Transverse colon (tissue), 4 donors: ENCODE measurements around the gene CLDN20. TPM values are rescaled to one million over a fixed set of nuclear protein-coding genes. Genes with fewer than 3 reads are reported as not detected.

Source experiments
- DNase-seq: peaks from one replicate; pipeline ENCODE4 v3.0.0-alpha.2; 2019
- H3K27ac ChIP-seq, 4 donors: fragments of 200-600 bp; sonication (generic); 2 replicates each; pipeline ENCODE4 v1.5.1; 2016 to 2018; ENCODE audit warnings: inconsistent platforms in 4 of 4
- H3K27me3 ChIP-seq: fragments of 200-600 bp; sonication (generic); 2 replicates; pipeline ENCODE4 v1.5.1; 2017; ENCODE audit warnings: inconsistent platforms
- H3K36me3 ChIP-seq, 4 donors: fragments of 200-600 bp; sonication (generic); 2 replicates each; pipeline ENCODE4 v1.5.1; 2017 to 2019; ENCODE audit warnings: inconsistent platforms in 4 of 4
- H3K4me1 ChIP-seq, 4 donors: fragments of 200-600 bp; sonication (generic); 2 replicates each; pipeline ENCODE4 v1.5.1; 2017 to 2020; ENCODE audit warnings: inconsistent platforms in 4 of 4
- H3K4me3 ChIP-seq, 4 donors: fragments of 200-600 bp; sonication (generic); 1 replicate in 1 of 4; 2 replicates in 3 of 4; pipeline versions ENCODE4 v1.5.1 to v1.6.1; 2017 to 2019; ENCODE audit warnings: inconsistent platforms in 4 of 4
- H3K9me3 ChIP-seq, 2 donors: fragments of 200-600 bp; sonication (generic); 2 replicates each; pipeline ENCODE4 v1.5.1; 2017 to 2019; ENCODE audit warnings: inconsistent platforms in 2 of 2
- CTCF ChIP-seq, 5 experiments: fragments of 200-600 bp in 3 of 5; fragments of 450-650 bp in 2 of 5; sonication (generic) in 3 of 5; IDR thresholded peaks; 1 replicate in 2 of 5; 2 replicates in 3 of 5; pipeline ENCODE4 v1.5.1; 2016 to 2017; ENCODE audit warnings: antibody characterized with exemption in 5 of 5, inconsistent platforms in 3 of 5, mild to moderate bottlenecking in 2 of 5, moderate library complexity in 1 of 5
- EP300 ChIP-seq: sonication (generic); formaldehyde crosslinking; IDR thresholded peaks from one replicate; pipeline ENCODE4 v1.6.1; 2017; ENCODE audit warnings: antibody characterized with exemption, low read depth
- POLR2A ChIP-seq: fragments of 450-650 bp; IDR thresholded peaks from one replicate; pipeline ENCODE4 v1.6.1; 2016; ENCODE audit warnings: antibody characterized with exemption, mild to moderate bottlenecking, moderate library complexity
- POLR2AphosphoS5 ChIP-seq, 3 donors: sonication (generic); formaldehyde crosslinking; IDR thresholded peaks; one replicate each; pipeline ENCODE4 v1.6.1; 2016; ENCODE audit warnings: antibody characterized with exemption in 3 of 3
- WGBS, 2 donors: methylation state at CpG; one replicate each; pipeline ENCODE4 v1.1.5; 2018; ENCODE audit warnings: low coverage in 1 of 2; 5-methylcytosine and 5-hydroxymethylcytosine counted together
- in situ Hi-C, 4 donors: fragments of 200-750 bp; cut with MboI; loops; one replicate each; pipeline versions ENCODE4 v1.15.0 to v1.15.1; 2017; ENCODE audit warnings: low sequenced_read_pairs in 3 of 4, low pct_ligation_motif_present in 1 of 4, low pct_unique_long_range_greater_than_20kb in 1 of 4
- intact Hi-C: fragments of 100-400 bp; cut with DNase I; formaldehyde crosslinking; loops from one replicate; pipeline ENCODE4 v1.15.1; 2023; ENCODE audit warnings: low total_unique reads
- total RNA-seq, 4 donors: library from RNA; depleted of rRNA; stranded (reverse); fragments of >200 nt; gene quantifications; one replicate each; pipeline ENCODE4 v1.1.0, GENCODE V29; 2016

The CLDN20 gene
- total RNA-seq, 4 donors from 2014 or later: not detected

- 83 to 100% methylated on average over 1 to 3 of the region's 3 CpGs for WGBS, 2 donors
- H3K9me3 ChIP-seq: no peaks in the 10 kb centered on the region
- in situ Hi-C loops: loop anchor here in 1 of 4 donors (25.0 kb wide), 1 partner anchor 332 kb away; no protein-coding TSS in a partner anchor
- DNase-seq: no peak
- no peak overlapping the region for H3K4me3 ChIP-seq
- H3K27ac ChIP-seq: no peak overlapping the region
- intact Hi-C loops: no loop called here
- no peak for TF ChIP-seq EP300
- TF ChIP-seq CTCF (IDR thresholded peaks at IDR 0.05): no peak
- no peak for TF ChIP-seq POLR2AphosphoS5 (IDR thresholded peaks at IDR 0.05)
- H3K27me3 ChIP-seq: no peaks in the 10 kb centered on the region
- no peaks in the 10 kb centered on the region for H3K36me3 ChIP-seq
- peaks cover 0 to 30% (median 2%) of the 10 kb centered on the region in 4 donors for H3K4me1 ChIP-seq
These were observed 6.0 kb downstream of the CLDN20 start for GRCh38 chr6:155269765-155270164.

DNA sequence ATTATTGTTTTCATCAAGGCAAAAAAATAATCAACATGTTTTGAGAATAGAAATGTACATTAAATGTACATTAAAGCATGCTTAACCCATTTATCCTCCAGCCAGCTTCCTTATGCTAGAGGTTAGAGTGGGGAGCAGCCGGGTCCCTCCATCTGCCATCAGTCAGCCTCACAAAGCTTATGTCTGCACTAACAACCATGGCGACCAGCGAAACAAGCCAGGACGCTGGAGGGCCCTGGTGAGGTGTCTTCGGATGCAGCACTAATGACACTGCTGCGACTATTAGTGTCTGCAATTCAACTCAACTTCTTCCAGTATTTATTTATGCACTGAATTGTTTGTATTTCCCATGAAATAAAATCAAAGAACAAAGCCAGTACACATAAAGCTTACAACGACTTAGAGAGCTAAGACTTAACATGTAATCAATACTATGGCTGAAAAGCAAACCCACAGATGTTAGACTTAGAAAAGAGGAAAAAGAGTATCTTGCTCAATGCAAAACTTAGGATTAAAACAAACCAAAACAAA lies 6.8 kb downstream of the CLDN20 start:
- 89% methylated on average over 4 to 7 of the region's 7 CpGs for WGBS, 2 donors
- Histone ChIP-seq H3K27me3 (no peaks in the 10 kb centered on the region), H3K4me1 (peaks cover 0 to 30% (median 2%) of the 10 kb centered on the region in 4 donors), H3K27ac (peak overlapping the region in 1 of 4 donors; percentile 12), H3K4me3 (no peak overlapping the region), H3K9me3 (no peaks in the 10 kb centered on the region), H3K36me3 (no peaks in the 10 kb centered on the region)
- TF ChIP-seq POLR2A: no peak
- TF ChIP-seq CTCF (IDR thresholded peaks at IDR 0.05): no peak
- no peak for TF ChIP-seq EP300
- no peak for TF ChIP-seq POLR2AphosphoS5 (IDR thresholded peaks at IDR 0.05)
- intact Hi-C loops (no loop called here), in situ Hi-C loops (loop anchor here in 1 of 4 donors (25.0 kb wide), 1 partner anchor 333 kb away; no protein-coding TSS in a partner anchor)
- no peak for DNase-seq

- peaks cover 0 to 31% (median 2%) of the 10 kb centered on the region in 4 donors for H3K4me1 ChIP-seq
- TF ChIP-seq POLR2AphosphoS5 (IDR thresholded peaks at IDR 0.05) (no peak), POLR2A (no peak), CTCF (IDR thresholded peaks at IDR 0.05) (no peak), EP300 (no peak)
- H3K27me3 ChIP-seq: no peaks in the 10 kb centered on the region
- no peak for DNase-seq
- H3K36me3 ChIP-seq: no peaks in the 10 kb centered on the region
- in situ Hi-C loops: loop anchor here in 1 of 4 donors (25.0 kb wide), 1 partner anchor 334 kb away; no protein-coding TSS in a partner anchor
- H3K27ac ChIP-seq: no peak overlapping the region
- intact Hi-C loops: no loop called here
- H3K9me3 ChIP-seq: no peaks in the 10 kb centered on the region
- H3K4me3 ChIP-seq: no peak overlapping the region
These were observed 7.3 kb downstream of the CLDN20 start for GRCh38 chr6:155271145-155271544.

- TF ChIP-seq CTCF (IDR thresholded peaks at IDR 0.05) (no peak), POLR2A (no peak), EP300 (no peak), POLR2AphosphoS5 (IDR thresholded peaks at IDR 0.05) (peak in 1 of 3 donors; percentile 28)
- WGBS, 2 donors: 54 to 67% methylated on average over 6 to 8 of the region's 8 CpGs
- in situ Hi-C loops (loop anchor here in 1 of 4 donors (25.0 kb wide), 1 partner anchor 335 kb away; no protein-coding TSS in a partner anchor), intact Hi-C loops (no loop called here)
- H3K4me1 ChIP-seq: peaks cover 0 to 34% (median 2%) of the 10 kb centered on the region in 4 donors
- H3K4me3 ChIP-seq: no peak overlapping the region
- H3K27ac ChIP-seq: peak overlapping the region; percentile 33 to 82 (median 61)
- H3K27me3 ChIP-seq: no peaks in the 10 kb centered on the region
- no peaks in the 10 kb centered on the region for H3K9me3 ChIP-seq
- DNase-seq: no peak
- no peaks in the 10 kb centered on the region for H3K36me3 ChIP-seq
These were observed 8.8 kb downstream of the CLDN20 start for GRCh38 chr6:155272353-155273232.
